Hepatocyte (in vitro differentiated cells): ENCODE data around the gene SEC22C.

Experiments
- EZH2 ChIP-seq: fragments of 200-600 bp; sonication (generic); IDR thresholded peaks from 2 replicates; pipeline ENCODE4 v1.6.1; 2016; ENCODE audit warnings: antibody characterized with exemption, mild to moderate bottlenecking, borderline replicate concordance
- TF ChIP-seq, protein P1 (sequence below): fragments of 200-600 bp; sonication (generic); IDR thresholded peaks from 2 replicates; pipeline ENCODE4 v1.5.1; 2016; ENCODE audit warnings: antibody characterized with exemption, mild to moderate bottlenecking; ENCODE audit not compliant: poor library complexity

DNA sequence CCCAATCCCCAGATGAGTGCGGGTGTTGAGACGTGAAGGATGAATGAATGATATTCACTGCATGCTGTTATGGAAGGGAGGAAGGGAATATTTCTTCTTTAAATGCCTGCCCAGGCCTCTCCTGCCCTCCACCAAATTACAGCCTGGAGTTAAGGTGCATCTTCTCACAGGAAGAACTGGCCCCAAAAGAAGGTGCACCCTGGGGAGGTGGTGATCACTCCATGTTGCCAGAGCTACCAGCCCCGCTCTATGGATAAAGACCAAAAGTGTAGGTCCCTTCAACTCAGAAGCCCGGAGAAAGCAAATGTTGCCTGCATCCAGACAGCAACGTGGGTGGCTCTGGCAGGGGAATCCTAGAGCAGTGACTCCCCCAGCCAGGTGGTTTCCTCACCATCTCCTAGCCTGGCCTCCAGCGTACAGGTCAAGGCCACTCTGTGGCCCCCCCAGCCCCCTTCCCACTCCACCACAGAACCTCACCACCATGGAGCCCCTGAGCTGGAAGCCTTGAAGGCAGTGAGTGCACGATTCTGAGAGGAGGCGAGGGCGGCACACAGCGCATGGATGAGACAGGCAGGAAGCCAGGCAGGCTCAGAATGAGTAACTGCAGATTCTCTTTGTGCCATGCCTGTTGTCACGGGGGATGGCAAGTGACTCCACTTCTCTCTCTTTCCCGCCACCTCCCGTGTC lies 82.8 kb downstream of the SEC22C start:
- TF ChIP-seq, protein P1, sequence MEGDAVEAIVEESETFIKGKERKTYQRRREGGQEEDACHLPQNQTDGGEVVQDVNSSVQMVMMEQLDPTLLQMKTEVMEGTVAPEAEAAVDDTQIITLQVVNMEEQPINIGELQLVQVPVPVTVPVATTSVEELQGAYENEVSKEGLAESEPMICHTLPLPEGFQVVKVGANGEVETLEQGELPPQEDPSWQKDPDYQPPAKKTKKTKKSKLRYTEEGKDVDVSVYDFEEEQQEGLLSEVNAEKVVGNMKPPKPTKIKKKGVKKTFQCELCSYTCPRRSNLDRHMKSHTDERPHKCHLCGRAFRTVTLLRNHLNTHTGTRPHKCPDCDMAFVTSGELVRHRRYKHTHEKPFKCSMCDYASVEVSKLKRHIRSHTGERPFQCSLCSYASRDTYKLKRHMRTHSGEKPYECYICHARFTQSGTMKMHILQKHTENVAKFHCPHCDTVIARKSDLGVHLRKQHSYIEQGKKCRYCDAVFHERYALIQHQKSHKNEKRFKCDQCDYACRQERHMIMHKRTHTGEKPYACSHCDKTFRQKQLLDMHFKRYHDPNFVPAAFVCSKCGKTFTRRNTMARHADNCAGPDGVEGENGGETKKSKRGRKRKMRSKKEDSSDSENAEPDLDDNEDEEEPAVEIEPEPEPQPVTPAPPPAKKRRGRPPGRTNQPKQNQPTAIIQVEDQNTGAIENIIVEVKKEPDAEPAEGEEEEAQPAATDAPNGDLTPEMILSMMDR = no peak
- TF ChIP-seq EZH2 = no peak
